CD8-positive, alpha-beta memory T cell (primary cell): ENCODE data around the gene IFNAR1. TPM values are rescaled to one million over a fixed set of nuclear protein-coding genes. Genes with fewer than 3 reads are reported as not detected.
A peak's percentile ranks its signal among the peaks of the same experiment; 100 is the strongest.

Experiments used
- CTCF ChIA-PET: fragments of 350-600 bp; sonication (Branson Sonifier 250); formaldehyde crosslinking; loops from one replicate; lab custom pipeline; 2021; ENCODE audit warnings: antibody characterized with exemption; lab: Charles Lee
- POLR2A ChIA-PET: fragments of 350-600 bp; sonication (Branson Sonifier 250); formaldehyde crosslinking; loops from one replicate; lab custom pipeline; 2021; ENCODE audit warnings: antibody characterized with exemption; lab: Charles Lee
- DNase-seq, 5 donors: peaks; one replicate each; pipeline versions ENCODE4 v3.0.0 to v3.0.0-alpha.2; 2020 to 2022; ENCODE audit warnings: mixed read lengths in 1 of 5
- H3K27ac ChIP-seq: one replicate; pipeline ENCODE4 v1.7.0; 2013; ENCODE audit warnings: low read depth, mild to moderate bottlenecking, low read length, moderate library complexity
- H3K27me3 ChIP-seq: 2 replicates; pipeline ENCODE4 v1.7.0; 2013; ENCODE audit warnings: low read length, mild to moderate bottlenecking; ENCODE audit not compliant: insufficient read depth, poor library complexity, severe bottlenecking
- H3K36me3 ChIP-seq: 2 replicates; pipeline ENCODE4 v1.7.0; 2013; ENCODE audit warnings: mild to moderate bottlenecking, low read length, moderate library complexity; ENCODE audit not compliant: insufficient read depth
- H3K4me1 ChIP-seq: 2 replicates; pipeline ENCODE4 v1.7.0; 2013; ENCODE audit warnings: mild to moderate bottlenecking, low read length, moderate library complexity; ENCODE audit not compliant: insufficient read depth
- H3K4me3 ChIP-seq: 2 replicates; pipeline ENCODE4 v1.7.0; 2013; ENCODE audit warnings: mild to moderate bottlenecking, low read length
- H3K9me3 ChIP-seq: 2 replicates; pipeline ENCODE4 v1.7.0; 2013; ENCODE audit warnings: mild to moderate bottlenecking, low read length
- H3K27ac Mint-ChIP-seq, 8 donors: one replicate each; pipeline ENCODE4 v1.8.0; 2020 to 2021; ENCODE audit warnings: mixed read lengths in 8 of 8, mild to moderate bottlenecking in 6 of 8, inconsistent platforms in 3 of 8, moderate library complexity in 3 of 8
- H3K27me3 Mint-ChIP-seq, 2 donors: one replicate each; pipeline ENCODE4 v1.8.0; 2020 to 2021; ENCODE audit warnings: mixed read lengths in 2 of 2, mild to moderate bottlenecking in 1 of 2, moderate library complexity in 1 of 2
- H3K36me3 Mint-ChIP-seq, 3 donors: one replicate each; pipeline ENCODE4 v1.8.0; 2020 to 2021; ENCODE audit warnings: mixed read lengths in 3 of 3, inconsistent platforms in 1 of 3, mild to moderate bottlenecking in 1 of 3
- H3K4me1 Mint-ChIP-seq, 3 donors: one replicate each; pipeline ENCODE4 v1.8.0; 2020 to 2021; ENCODE audit warnings: mixed read lengths in 3 of 3, inconsistent platforms in 1 of 3, mild to moderate bottlenecking in 1 of 3
- H3K4me3 Mint-ChIP-seq, 7 donors: one replicate each; pipeline ENCODE4 v1.8.0; 2020 to 2021; ENCODE audit warnings: mixed read lengths in 7 of 7, mild to moderate bottlenecking in 6 of 7, moderate library complexity in 4 of 7, inconsistent platforms in 2 of 7
- H3K9me3 Mint-ChIP-seq, 5 donors: one replicate each; pipeline ENCODE4 v1.8.0; 2020 to 2022; ENCODE audit warnings: mixed read lengths in 5 of 5, mild to moderate bottlenecking in 3 of 5, moderate library complexity in 2 of 5, inconsistent platforms in 1 of 5
- polyA plus RNA-seq: library from polyadenylated mRNA; unstranded; fragments of 300-500 nt; fragmentation: Illumina TruSeq; gene quantifications from one replicate; pipeline ENCODE4 v1.2.3, GENCODE V29; 2021
- total RNA-seq, 2 experiments: library from RNA; stranded (reverse); gene quantifications; one replicate each; pipeline ENCODE4 v1.2.3, GENCODE V29; 2021

Gene IFNAR1
- total and polyA plus RNA-seq, 3 experiments from 2014 or later = 31.6 to 54.6 (median 34.1) TPM

GRCh38 chr21:33390479-33390878, 65.7 kb downstream of the IFNAR1 start:
- no peak overlapping the region for H3K27ac Mint-ChIP-seq
- H3K4me1 Mint-ChIP-seq = peaks cover 2 to 8% (median 2%) of the 10 kb centered on the region in 3 donors
- DNase-seq = no peak
- H3K36me3 Mint-ChIP-seq = no peaks in the 10 kb centered on the region
- Histone ChIP-seq H3K4me3 (no peak overlapping the region), H3K4me1 (peaks cover 2% of the 10 kb centered on the region), H3K9me3 (no peaks in the 10 kb centered on the region), H3K27me3 (peaks cover 13% of the 10 kb centered on the region), H3K27ac (no peak overlapping the region), H3K36me3 (no peaks in the 10 kb centered on the region)
- peaks cover 32 to 45% of the 10 kb centered on the region in 2 donors for H3K27me3 Mint-ChIP-seq
- no peak overlapping the region for H3K4me3 Mint-ChIP-seq
- H3K9me3 Mint-ChIP-seq = no peaks in the 10 kb centered on the region
- CTCF ChIA-PET = no interaction called here
- POLR2A ChIA-PET = no interaction called here

GRCh38 chr21:33391656-33392055, 66.9 kb downstream of the IFNAR1 start:
- POLR2A ChIA-PET = interaction anchor here (0.5 kb wide), 1 partner anchor 140 kb away, joined by 3 read pairs; no protein-coding TSS in a partner anchor
- no peaks in the 10 kb centered on the region for H3K36me3 ChIP-seq

GRCh38 chr21:33392284-33392985, 67.7 kb downstream of the IFNAR1 start:
- H3K27me3 Mint-ChIP-seq = peaks cover 35 to 42% of the 10 kb centered on the region in 2 donors
- no peaks in the 10 kb centered on the region for H3K4me1 Mint-ChIP-seq
- no peak overlapping the region for H3K27ac Mint-ChIP-seq
- Histone ChIP-seq H3K27me3 (peaks cover 13% of the 10 kb centered on the region), H3K27ac (no peak overlapping the region), H3K9me3 (no peaks in the 10 kb centered on the region), H3K4me1 (no peaks in the 10 kb centered on the region), H3K4me3 (no peak overlapping the region), H3K36me3 (no peaks in the 10 kb centered on the region)
- H3K4me3 Mint-ChIP-seq = peak overlapping the region in 1 of 7 donors; percentile 70
- CTCF ChIA-PET = no interaction called here
- no peak for DNase-seq
- H3K9me3 Mint-ChIP-seq = no peaks in the 10 kb centered on the region
- H3K36me3 Mint-ChIP-seq = no peaks in the 10 kb centered on the region
- POLR2A ChIA-PET = interaction anchor here (0.5 kb wide), 1 partner anchor 139 kb away, joined by 3 read pairs; no protein-coding TSS in a partner anchor

More at GRCh38 chr21:33391656-33392055, 66.9 kb downstream of the IFNAR1 start:
- Mint-ChIP-seq H3K4me3 (no peak overlapping the region), H3K9me3 (no peaks in the 10 kb centered on the region), H3K27me3 (peaks cover 35 to 44% of the 10 kb centered on the region in 2 donors), H3K36me3 (no peaks in the 10 kb centered on the region), H3K27ac (no peak overlapping the region), H3K4me1 (no peaks in the 10 kb centered on the region)
- Histone ChIP-seq H3K4me1 (no peaks in the 10 kb centered on the region), H3K27ac (no peak overlapping the region), H3K9me3 (no peaks in the 10 kb centered on the region), H3K27me3 (peaks cover 13% of the 10 kb centered on the region), H3K4me3 (no peak overlapping the region)
- DNase-seq = no peak
- CTCF ChIA-PET = no interaction called here

- no peak for DNase-seq
- no peaks in the 10 kb centered on the region for H3K9me3 ChIP-seq
- CTCF ChIA-PET = no interaction called here
- H3K36me3 Mint-ChIP-seq = no peaks in the 10 kb centered on the region
- no peaks in the 10 kb centered on the region for H3K4me1 Mint-ChIP-seq
- H3K4me1 ChIP-seq = no peaks in the 10 kb centered on the region
- H3K4me3 Mint-ChIP-seq = no peak overlapping the region
- H3K9me3 Mint-ChIP-seq = no peaks in the 10 kb centered on the region
- H3K36me3 ChIP-seq = no peaks in the 10 kb centered on the region
- peaks cover 12% of the 10 kb centered on the region for H3K27me3 ChIP-seq
- H3K27ac Mint-ChIP-seq = no peak overlapping the region
- peaks cover 31 to 39% of the 10 kb centered on the region in 2 donors for H3K27me3 Mint-ChIP-seq
- H3K4me3 ChIP-seq = no peak overlapping the region
- no peak overlapping the region for H3K27ac ChIP-seq
- POLR2A ChIA-PET = no interaction called here
Observed at GRCh38 chr21:33393348-33393747, 68.6 kb downstream of the IFNAR1 start.

GRCh38 chr21:33394260-33394659, 69.5 kb downstream of the IFNAR1 start:
- H3K4me1 ChIP-seq = no peaks in the 10 kb centered on the region
- H3K4me3 ChIP-seq = no peak overlapping the region
- Mint-ChIP-seq H3K4me3 (no peak overlapping the region), H3K27ac (no peak overlapping the region), H3K9me3 (no peaks in the 10 kb centered on the region), H3K36me3 (no peaks in the 10 kb centered on the region), H3K27me3 (peaks cover 26 to 35% of the 10 kb centered on the region in 2 donors), H3K4me1 (no peaks in the 10 kb centered on the region)
- POLR2A ChIA-PET = no interaction called here
- DNase-seq = no peak
- peaks cover 9% of the 10 kb centered on the region for H3K27me3 ChIP-seq
- no peaks in the 10 kb centered on the region for H3K36me3 ChIP-seq
- H3K9me3 ChIP-seq = no peaks in the 10 kb centered on the region
- H3K27ac ChIP-seq = no peak overlapping the region
- CTCF ChIA-PET = no interaction called here

GRCh38 chr21:33395891-33396331, 71.1 kb downstream of the IFNAR1 start:
- no peaks in the 10 kb centered on the region for H3K9me3 ChIP-seq
- Mint-ChIP-seq H3K27ac (no peak overlapping the region), H3K27me3 (peaks cover 20 to 26% of the 10 kb centered on the region in 2 donors), H3K4me3 (no peak overlapping the region), H3K4me1 (peaks cover 0 to 7% (median 1%) of the 10 kb centered on the region in 3 donors), H3K36me3 (peaks cover 0 to 2% (median 0%) of the 10 kb centered on the region in 3 donors), H3K9me3 (peaks cover 0 to 1% (median 0%) of the 10 kb centered on the region in 5 donors)
- POLR2A ChIA-PET = interaction anchor here (0.5 to 0.7 kb wide), 3 partner anchors 19 to 267 kb away, joined by 3 read pairs; no protein-coding TSS in a partner anchor
- H3K4me1 ChIP-seq = no peaks in the 10 kb centered on the region
- H3K27ac ChIP-seq = no peak overlapping the region
- no peaks in the 10 kb centered on the region for H3K27me3 ChIP-seq
- DNase-seq = no peak
- CTCF ChIA-PET = interaction anchor here (1.0 kb wide), 1 partner anchor 48 kb away, joined by 3 read pairs; no protein-coding TSS in a partner anchor
- H3K4me3 ChIP-seq = no peak overlapping the region
- no peaks in the 10 kb centered on the region for H3K36me3 ChIP-seq

GRCh38 chr21:33396436-33396835, 71.7 kb downstream of the IFNAR1 start:
- H3K4me1 ChIP-seq = no peaks in the 10 kb centered on the region
- H3K9me3 Mint-ChIP-seq = peaks cover 0 to 2% (median 0%) of the 10 kb centered on the region in 5 donors
- H3K36me3 ChIP-seq = no peaks in the 10 kb centered on the region
- ChIA-PET POLR2A (interaction anchor here (0.5 to 0.7 kb wide), 3 partner anchors 18 to 268 kb away, joined by 3 read pairs; no protein-coding TSS in a partner anchor), CTCF (interaction anchor here (1.0 kb wide), 1 partner anchor 48 kb away, joined by 3 read pairs; no protein-coding TSS in a partner anchor)
- H3K27me3 ChIP-seq = no peaks in the 10 kb centered on the region
- no peak for DNase-seq
- H3K36me3 Mint-ChIP-seq = peaks cover 0 to 3% (median 0%) of the 10 kb centered on the region in 3 donors
- H3K27ac Mint-ChIP-seq = no peak overlapping the region
- H3K27ac ChIP-seq = no peak overlapping the region
- H3K4me1 Mint-ChIP-seq = peaks cover 0 to 9% (median 3%) of the 10 kb centered on the region in 3 donors
- peaks cover 22 to 26% of the 10 kb centered on the region in 2 donors for H3K27me3 Mint-ChIP-seq
- no peak overlapping the region for H3K4me3 Mint-ChIP-seq
- H3K4me3 ChIP-seq = no peak overlapping the region
- H3K9me3 ChIP-seq = no peaks in the 10 kb centered on the region

GRCh38 chr21:33396951-33397350, 72.2 kb downstream of the IFNAR1 start:
- ChIA-PET CTCF (no interaction called here), POLR2A (interaction anchor here (0.7 kb wide), 1 partner anchor 268 kb away, joined by 3 read pairs; no protein-coding TSS in a partner anchor)
- Histone ChIP-seq H3K9me3 (no peaks in the 10 kb centered on the region), H3K4me3 (no peak overlapping the region), H3K4me1 (no peaks in the 10 kb centered on the region), H3K27me3 (no peaks in the 10 kb centered on the region), H3K36me3 (no peaks in the 10 kb centered on the region), H3K27ac (no peak overlapping the region)
- DNase-seq = no peak
- Mint-ChIP-seq H3K4me1 (peaks cover 0 to 9% (median 3%) of the 10 kb centered on the region in 3 donors), H3K27ac (no peak overlapping the region), H3K4me3 (no peak overlapping the region), H3K27me3 (peaks cover 23 to 25% of the 10 kb centered on the region in 2 donors), H3K36me3 (peaks cover 0 to 3% (median 0%) of the 10 kb centered on the region in 3 donors), H3K9me3 (peaks cover 0 to 2% (median 0%) of the 10 kb centered on the region in 5 donors)
